GM18505 (cell line): ENCODE measurements around the gene AIFM1.

Experiments used
- ATAC-seq: cut with Tn5 transposase; IDR thresholded peaks from one replicate; pipeline ENCODE4 v1.9.1; 2021; ENCODE audit not compliant: unreplicated experiment
- POLR2A ChIP-seq: IDR thresholded peaks from 4 replicates; pipeline ENCODE4 v1.6.1; 2011; ENCODE audit warnings: borderline replicate concordance; ENCODE audit not compliant: insufficient read depth, insufficient read length; ENCODE audit errors: extremely low read depth

Gene AIFM1

GRCh38 chrX:130086447-130087206, 79.0 kb downstream of the AIFM1 start:
- TF ChIP-seq POLR2A = peak; percentile 62
- ATAC-seq = peak; percentile 36

- no peak for ATAC-seq
- peak; percentile 46 for TF ChIP-seq POLR2A
Observed at GRCh38 chrX:130085551-130086446, 79.8 kb downstream of the AIFM1 start.

DNA sequence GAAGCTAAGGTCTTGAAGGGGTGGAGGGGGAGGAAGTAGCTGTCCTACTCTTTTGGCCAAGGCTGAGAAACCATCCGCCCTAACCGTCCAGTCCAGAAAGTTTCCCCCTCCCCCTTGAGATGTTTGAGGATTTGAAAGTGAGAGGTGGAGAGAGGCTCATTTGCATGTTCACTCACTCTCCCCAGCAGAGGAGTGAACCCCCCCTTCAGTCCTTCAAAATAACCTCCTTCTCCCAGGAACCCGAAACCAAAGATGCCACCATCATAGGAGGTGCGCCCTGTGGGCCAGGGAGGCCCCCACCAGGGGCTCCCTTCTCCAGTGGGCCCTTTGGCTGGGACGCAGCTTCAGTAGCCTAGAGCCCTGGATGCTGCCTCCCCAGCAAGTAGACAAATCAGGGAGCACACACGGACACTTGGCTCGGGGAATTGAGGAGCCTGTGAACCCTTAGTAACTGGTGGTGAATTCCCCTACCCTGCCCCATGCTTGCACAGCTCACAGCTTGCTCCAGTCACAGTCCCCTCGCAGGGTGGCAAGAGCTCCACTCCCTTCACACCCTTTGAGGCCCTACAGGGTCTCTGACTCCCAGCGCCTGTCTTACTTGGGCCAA, 80.9 kb downstream of the AIFM1 start:
- TF ChIP-seq POLR2A = peak; percentile 50
- peak; percentile 33 for ATAC-seq

DNA sequence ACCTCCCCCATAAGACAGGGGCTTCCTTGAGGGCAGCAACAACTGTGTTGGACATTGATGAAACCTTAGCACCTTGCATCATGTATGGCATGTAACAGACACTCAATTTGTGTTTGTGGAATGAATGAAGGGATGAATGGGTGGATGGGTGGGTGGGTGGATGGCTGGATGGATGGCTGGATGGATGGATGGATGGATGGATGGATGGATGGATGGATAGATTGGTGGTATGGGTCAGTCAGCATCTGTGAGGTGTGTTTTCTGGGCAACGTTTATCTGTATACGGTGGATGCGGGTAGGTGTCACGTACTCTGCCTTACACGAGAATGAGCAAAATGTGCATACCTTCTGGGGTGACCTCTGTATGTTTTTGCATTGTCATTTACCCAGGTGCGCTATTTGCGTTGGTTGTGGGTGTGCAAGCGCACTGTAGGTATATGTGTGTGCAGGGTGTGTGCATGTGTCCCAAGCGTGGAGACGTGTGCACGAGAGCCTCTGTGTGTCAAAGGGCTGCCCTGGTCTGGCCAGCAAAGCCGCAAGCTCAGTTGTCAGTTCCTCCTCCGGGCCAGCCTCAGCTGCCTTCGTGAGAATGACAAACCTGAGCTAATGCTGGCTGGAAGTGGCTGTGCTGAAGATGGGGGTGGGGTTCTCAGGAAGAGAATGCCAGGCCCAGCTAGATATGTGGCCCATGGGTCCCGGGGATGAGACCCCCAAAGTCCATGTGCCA, 81.8 kb downstream of the AIFM1 start:
- ATAC-seq = no peak
- peak; percentile 18 for TF ChIP-seq POLR2A

GRCh38 chrX:130083107-130083490, 82.5 kb downstream of the AIFM1 start:
- no peak for ATAC-seq
- no peak for TF ChIP-seq POLR2A

DNA sequence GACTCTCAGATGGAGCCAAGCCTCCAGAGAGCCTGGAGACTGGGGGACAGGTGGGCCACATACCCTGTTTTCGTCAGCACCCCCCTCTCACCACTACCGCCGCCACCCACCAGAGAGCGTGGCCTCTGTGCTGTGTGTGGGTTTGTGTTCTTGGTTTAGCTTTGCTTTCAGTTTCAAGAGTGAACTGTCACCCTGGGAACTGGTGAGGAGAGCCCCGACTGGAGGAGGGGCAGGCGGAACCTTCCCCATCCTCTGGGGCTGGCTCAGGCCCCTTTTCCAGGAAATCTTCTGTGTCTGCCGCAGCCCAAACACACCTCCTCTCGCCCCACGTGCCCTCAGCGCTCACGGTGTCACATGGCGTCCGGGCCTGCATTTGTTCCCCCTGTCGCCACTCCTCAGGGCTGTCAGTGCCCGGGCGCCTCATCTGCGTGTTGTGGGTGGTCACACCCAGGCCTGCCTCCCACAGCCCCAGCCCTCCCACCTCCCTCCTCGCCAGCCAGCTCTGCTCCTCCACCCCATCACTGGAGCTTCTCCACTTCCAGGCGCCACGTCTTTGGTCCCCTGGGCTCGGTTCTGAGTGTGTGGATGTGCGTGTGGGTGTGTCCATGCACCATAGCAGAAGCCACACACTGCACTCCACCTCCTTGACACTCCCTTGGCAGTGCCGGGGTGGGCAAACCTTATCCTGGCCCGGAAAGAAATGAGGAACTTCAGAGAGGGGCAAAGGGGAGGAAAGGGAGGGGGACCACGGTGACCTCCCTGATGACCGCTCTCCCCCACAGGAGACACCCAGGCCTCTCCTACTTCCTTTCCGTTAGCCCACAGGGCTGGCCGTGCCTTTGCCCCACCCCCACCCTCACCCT, 83.2 kb downstream of the AIFM1 start:
- TF ChIP-seq POLR2A = no peak
- peak; percentile 58 for ATAC-seq

DNA sequence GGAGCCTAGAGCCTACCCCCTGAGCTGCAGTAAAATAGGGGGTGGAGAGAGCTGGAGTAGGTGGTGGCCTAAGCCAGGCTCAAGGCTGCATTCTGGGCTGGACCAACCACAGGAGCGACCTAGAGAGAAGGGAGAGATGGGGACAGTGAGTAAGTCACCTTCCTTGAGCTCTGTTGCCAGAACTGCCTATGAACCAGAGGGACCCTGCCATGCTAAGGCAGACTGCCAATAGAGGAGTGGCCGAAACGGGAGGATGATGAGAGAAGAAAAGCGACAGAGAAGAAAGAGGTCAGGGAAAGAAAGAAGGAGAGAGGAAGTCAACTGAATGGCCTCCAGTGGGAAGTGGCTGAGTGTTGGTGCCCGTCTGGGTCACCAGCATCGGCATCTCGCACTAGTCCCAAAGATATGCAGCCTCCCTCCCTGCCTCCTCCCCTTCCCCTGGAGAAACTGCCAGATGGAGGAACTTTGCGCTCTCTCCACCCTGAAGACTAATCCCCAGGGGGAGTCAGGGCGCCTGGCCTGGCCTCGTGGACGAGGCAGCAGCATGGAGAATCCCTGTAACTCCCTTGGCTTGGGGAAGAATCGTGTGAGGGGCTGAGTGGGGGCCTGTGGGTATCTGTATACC, 84.1 kb downstream of the AIFM1 start:
- no peak for TF ChIP-seq POLR2A
- no peak for ATAC-seq

DNA sequence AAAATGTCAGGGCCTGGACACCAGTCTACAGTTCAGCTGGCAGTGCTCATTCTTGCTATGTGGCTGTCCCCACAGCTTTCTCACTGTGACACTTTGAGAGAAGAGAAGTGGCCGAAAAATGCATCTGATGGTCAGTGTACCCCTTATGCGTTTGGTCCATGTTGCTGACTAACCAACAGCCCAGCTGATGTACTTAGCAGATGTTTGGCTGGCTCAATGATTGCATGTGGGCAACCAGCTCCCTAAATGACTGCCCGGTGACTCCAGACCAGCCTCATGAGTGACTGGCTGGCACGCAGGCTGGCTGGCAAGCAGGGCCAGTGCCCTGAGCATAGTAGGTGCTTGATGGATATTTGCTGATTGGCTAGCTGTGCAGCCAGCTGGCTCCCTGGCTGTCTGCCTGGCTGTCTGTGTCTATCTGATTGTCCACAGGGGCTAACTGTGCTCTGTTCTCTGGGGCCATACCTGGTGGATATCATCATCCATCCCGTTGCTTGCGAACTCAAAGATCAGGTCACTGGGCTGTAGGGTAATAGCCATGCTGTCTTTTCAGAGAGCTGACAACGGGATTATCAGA, 84.8 kb downstream of the AIFM1 start:
- no peak for ATAC-seq

DNA sequence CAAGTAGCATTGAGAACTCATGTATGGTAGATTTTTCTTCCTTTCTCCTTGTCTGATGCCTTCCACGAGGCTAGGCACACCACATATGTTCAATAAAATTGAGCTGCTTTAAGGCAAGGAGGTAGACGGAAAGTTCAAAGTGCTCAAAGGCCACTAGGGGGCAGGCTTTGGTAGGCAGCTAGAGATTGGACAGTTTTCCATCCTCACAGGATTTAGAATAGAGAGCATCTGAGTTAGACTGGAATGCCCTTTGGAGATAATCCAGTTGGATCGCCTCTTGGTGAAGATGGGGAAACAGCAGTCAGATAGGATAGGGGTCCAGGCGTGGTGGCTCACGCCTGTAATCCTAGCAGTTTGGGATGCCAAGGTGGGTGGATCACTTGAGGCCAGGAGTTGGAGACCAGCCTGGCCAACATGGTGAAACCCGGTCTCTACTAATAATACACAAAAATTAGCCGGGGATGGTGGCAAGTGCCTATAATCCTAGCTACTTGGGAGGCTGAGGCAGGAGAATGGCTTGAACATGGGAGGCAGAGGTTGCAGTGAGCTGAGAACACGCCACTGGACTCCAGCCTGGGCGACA, 85.7 kb downstream of the AIFM1 start:
- no peak for TF ChIP-seq POLR2A
- no peak for ATAC-seq

More for the DNA sequence above, 84.8 kb downstream of the AIFM1 start:
- no peak for TF ChIP-seq POLR2A
